Measurements from ENCODE around the gene RAB32.
"Not testable (repeated sequence)": the region's sequence is repeated elsewhere in the genome, so short reads cannot be mapped to it uniquely, and the experiment has no call there.

RAB32 gene

GRCh38 chr6:146543211-146543939 is at the start of gene RAB32:
Gene RAB32, plus strand, starts transcription at chr6:146543833. Its CDS starts 39 bp downstream, at chr6:146543872.
- DNase-seq = no peak

- no peak for DNase-seq
Measured at GRCh38 chr6:146498309-146498708, 45.3 kb upstream of the RAB32 start.

DNA sequence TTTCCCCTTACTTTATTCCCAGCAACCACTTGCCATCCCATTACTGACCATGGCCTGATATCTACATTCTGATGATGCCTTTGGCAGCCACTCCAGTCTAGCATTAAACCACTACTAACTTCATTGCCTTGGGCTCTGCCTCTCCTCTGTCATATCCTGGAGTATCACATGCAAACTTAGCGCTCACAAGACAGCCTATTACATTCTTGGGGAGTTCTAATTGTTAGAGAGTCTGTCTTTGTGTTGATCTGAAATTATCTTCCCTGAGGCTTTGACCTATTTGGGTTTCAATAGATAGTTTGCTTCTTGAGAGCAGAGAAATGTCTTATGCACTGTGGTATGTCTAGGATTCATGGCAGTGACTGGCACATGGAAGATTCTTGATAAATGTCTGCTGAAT is 40.5 kb upstream of the RAB32 start:
- no peak for DNase-seq

DNA sequence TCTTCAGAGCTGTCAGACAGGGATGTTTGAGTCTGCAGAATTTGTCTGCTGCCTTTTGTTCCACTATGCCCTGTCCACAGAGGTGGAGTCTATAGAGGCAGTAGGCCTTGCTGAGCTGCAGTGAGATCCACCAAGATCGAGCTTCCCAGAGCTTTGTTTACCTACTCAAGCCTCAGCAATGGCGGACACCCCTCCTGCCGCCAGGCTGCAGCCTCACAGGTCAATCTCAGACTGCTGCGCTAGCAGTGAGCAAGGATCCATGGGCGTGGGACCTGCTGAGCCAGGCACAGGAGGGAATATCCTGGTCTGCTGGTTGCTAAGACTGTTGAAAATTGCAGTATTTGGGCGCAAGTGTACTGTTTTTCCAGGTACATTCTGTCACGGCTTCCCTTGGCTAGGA is 28.4 kb upstream of the RAB32 start:
- DNase-seq = no peak

DNA sequence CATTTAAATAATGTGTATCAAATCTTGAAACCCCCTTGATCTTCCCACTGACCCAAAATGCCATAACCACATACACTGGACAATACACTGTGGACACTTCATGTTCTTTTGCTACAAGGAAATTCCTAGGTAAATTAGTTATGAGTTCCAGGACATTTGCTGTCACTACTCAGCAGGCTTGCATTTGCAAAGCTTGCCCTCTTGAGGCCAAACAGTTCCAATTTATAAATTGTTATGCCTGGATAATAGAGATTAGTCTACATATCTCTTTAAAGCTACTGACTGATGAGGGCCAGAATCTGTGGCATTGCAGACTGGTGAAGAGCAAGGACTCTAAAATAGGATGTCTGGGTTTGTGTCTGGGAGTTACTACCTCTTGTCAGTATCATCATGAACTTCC is 17.4 kb upstream of the RAB32 start:
- no peak for DNase-seq

DNA sequence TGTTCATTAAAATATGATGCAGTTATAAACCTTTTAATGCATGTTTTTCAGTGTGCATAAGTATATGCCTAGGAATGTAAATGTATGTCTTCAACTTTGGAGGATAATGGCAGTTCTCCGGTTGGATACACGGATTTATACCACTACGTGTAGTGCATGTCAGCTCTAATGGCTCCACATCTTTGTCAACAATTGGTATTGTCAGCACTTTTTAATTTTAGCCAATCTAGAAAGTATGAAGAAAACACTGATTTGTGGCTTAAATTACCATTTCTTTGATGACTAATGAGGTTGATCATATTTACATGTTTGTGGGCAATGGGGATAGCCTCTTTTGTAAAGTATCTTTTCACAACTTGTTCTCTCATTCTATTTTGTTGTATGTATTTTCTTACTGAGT is 10.9 kb upstream of the RAB32 start:
- DNase-seq = no peak

DNA sequence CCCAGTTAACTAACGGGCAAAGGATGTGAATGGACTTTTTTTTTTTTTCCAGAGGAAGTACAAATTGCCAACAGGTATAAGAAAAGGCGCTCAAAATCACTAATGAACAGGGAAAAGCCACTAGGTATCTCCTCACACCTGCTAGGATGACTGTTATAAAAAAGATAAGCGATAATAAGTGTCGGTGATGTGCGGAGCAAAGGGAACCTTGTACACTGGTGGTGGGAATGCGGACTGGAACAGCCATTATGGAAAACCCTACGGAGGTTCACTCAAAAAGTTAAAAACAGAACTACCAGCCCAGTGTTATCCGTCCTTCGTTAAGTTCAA is 787 bp upstream of the RAB32 start:
- DNase-seq = no peak

- DNase-seq = no peak
Measured at GRCh38 chr6:146543940-146544615, 445 bp downstream of the RAB32 start.

DNA sequence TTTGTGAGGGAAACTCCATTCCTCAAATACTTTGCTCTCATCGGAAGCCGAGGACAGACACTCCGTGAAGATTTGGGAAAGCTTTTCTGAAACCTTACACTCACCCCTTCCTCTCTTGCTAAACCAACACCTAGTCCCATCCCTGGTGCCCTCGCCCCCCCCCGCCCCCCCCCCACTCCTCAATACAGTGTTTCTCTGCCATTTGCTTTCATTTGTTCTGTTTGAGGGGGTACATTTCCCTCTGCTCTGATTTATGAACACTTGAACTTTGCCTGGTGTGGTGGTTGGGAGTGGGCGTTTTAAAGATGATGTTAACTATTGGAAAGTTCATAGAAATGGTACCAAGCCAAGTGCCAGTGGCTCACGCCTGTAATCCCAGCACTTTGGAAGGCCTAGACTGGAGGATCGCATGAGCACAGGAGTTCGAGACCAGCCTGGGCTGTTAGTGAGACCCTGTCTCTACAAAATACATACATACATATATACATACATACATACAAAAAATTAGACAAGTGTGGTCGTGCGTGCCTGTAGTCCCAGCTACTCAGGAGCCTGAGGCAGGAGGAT is 1.1 kb downstream of the RAB32 start:
- DNase-seq = no peak

- DNase-seq = no peak
Measured at GRCh38 chr6:146545581-146545980, 1.9 kb downstream of the RAB32 start.

GRCh38 chr6:146546443-146547043 is 2.9 kb downstream of the RAB32 start:
- DNase-seq = no peak

DNA sequence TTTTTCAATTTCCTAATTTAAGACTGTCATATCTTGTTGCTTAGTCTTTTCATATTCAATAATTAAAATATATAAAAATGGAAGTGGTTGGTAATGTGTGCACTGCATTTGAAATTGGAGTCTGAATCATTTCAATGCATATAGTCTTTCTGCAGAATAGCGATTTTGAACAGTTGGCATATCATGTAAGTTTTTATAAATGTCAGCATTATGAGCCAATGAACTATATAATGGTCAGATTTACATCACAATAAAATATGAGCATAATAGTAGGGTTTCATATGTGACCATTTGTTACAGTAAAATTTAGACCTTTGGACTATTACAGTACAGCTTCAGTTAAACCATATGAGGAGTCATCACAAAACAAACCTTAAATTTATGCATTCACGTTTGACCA is 4.3 kb downstream of the RAB32 start:
- no peak for DNase-seq

DNA sequence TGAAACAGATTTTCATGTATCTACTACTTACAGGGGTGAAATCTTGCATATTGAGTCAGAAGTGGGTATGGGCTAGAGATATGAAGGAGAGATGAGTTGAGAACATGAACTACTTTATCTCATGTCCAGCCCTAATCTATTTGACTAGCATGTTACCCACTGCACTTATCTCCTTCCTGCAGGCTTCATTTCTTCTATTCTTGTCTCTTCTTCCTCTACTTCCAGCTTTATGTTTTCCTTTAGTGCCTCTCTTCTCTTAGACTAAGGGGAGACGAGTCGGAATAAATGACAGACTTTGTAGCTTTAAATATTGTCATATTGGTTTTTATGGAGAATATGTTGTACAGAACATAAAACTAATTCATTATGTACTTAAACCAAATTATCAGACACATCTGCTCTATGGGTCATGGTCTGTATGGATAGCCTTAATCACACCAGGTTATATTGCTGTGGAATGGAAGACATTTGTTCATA is 5.3 kb downstream of the RAB32 start:
- DNase-seq = no peak

DNA sequence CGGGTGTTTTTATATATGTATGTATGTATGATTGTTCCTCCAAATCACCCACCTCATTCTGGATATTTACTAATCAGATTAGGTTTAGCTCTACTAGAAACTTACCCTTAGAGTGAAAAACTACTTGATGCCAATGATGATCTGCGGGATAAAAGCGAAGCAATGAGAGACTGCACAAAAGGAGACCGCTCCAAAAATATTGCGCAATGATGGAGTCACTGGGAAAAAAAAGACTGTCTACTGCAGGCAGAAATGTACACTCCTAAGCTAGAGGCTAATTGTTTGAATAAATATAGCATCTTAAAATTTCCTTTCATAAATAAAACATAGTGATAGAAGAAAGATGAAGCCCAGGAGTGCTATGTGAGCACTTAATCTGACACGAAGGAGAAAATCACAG is 7.3 kb downstream of the RAB32 start:
- no peak for DNase-seq

DNA sequence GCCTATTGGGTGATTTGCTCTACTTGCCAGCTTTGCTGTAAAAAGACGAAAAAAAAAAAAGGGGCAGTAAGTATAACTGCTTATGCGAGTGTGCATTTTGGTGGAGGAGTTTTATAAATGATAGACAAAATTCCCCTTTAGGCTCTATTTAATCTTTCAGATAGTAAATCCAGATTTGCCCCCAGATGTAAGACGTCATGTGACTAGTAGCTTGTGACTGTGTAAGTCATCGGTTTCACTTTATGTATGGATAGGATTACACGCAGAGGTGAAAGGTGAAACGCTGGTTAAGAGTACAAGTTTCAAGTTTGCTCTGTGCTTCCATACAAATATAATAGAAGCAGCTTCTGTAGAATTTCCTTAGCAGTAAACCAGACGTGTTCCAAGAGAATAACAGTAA is 7.9 kb downstream of the RAB32 start:
- DNase-seq = no peak

DNA sequence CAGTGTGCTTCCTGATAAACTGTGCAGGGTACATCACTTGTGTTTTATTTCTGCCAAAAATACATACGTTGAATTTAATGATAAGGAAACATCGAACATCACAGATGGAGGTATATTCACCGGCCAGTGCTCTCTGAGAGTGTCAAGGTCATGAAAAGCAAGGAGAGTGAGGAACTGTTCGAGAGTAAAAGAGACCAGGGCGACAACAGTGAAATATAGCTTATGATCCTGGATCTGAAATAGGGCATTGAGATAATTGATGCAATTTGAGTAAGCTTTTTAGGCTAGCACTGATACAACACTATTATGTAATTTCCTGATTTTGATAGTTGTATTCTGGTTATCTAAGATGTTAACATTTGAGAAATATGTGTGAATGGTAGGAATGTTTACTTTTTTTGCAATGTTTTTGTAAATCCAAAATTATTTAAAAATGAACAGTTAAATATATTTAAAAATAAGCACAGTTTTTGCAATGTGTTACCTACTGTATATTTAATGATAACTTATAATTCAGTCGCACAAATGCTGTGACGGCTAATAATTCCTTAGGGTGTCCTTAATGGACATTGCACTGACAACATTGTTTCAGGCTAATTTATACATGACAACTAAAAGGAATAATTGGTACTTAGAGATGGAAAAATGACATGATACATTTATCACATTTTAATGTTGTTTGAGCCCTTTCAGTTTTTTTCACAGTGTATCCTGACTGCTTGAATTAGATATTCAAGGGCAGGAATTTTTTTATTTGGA is 9.9 kb downstream of the RAB32 start:
- DNase-seq = no peak

DNA sequence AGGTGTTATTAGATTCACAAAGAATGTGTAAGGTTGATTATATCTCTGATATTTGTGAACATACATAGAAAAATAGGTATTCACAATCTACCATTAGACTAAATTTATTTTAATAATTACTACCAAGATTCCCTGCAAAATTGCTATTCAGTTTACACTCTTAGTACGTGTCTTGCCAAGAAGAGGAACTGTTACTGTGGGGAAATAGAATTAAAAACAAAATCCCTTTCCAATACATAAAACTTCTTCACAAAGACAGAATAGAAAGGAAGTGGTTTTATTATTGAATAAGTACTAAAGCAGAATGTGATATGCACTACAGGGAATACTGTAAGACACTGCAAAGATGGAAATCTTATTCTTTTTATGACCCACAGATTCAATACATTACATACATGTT is 17.0 kb downstream of the RAB32 start:
- no peak for DNase-seq

GRCh38 chr6:146566661-146567060 is 23.0 kb downstream of the RAB32 start:
- DNase-seq = not testable (repeated sequence)

- not testable (repeated sequence) for DNase-seq
Measured at GRCh38 chr6:146568619-146569018, 25.0 kb downstream of the RAB32 start.

DNA sequence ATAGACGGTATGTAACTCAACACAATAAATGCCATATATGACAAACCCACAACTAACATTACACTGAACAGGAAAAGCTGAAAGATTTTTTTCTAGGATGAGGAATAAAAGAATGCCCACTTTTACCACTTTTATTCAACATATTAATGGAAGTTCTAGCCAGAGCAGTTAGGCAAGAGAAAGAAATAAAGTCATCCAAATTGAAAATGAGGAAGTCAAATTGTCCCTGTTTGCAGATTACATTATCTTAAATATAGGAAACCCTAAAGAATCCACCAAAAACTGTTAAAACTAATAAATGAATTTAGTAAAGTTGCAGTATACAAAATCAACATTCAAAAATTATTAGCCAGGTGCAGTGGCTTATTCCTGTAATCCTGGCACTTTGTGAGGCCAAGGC is 30.6 kb downstream of the RAB32 start:
- no peak for DNase-seq

DNA sequence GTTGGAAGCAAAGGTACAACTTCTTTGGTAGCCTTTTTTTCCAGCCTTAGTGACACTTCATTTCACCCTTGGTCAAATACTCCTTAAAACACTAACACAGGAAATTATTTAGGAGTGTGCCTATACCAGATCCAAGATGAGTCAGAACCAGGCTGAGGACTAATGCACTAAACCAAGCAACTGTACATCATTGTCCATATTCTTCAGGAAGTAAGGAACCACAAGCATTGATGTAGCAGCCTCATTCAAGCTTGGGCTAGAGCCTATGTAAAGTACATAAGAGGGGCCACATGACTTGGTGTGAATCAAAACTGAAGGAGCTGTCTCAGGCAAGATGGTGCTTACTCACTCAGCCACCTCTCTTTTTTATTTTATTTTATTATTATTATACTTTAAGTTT is 34.4 kb downstream of the RAB32 start:
- DNase-seq = no peak

GRCh38 chr6:146581968-146582367 is 38.3 kb downstream of the RAB32 start:
- DNase-seq = no peak

DNA sequence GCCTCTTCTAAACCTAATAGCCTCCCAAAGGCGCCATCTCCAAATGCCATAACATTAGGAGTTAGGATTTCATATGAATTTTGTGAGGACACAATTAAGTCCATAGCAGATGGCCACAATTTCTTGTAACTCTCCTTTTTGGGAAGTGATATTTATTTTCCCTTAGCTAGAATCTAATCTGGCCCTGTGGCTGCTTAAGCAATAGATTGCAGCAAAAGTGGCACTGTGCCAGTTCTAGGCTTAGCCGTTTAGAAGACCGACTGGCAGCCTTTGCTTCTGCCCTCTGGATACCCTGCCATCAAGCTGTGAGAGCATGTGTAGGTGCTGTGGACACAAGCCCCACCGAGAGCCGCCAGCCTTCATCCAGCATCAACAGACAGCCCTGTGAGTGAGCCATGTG is 39.2 kb downstream of the RAB32 start:
- DNase-seq = no peak

Data from NCI-H187 treated with DMSO at 0.1 percent for 48 hours (cell line).